Measurements from ENCODE around the gene TEX51.

The TEX51 gene

GRCh38 chr2:126902152-126902835 lies 3.6 kb downstream of the TEX51 start:
- Histone ChIP-seq H3K36me3 (ENCODE audit: control insufficient read depth in 2 of 2, insufficient read depth in 2 of 2, low read length in 2 of 2) (no peaks in the 10 kb centered on the region), H3K27ac (ENCODE audit: low read length) (no peak overlapping the region), H3K9ac (ENCODE audit: low read length in 2 of 2) (no peak overlapping the region), H3K27me3 (ENCODE audit: control insufficient read depth in 1 of 2, insufficient read depth in 2 of 2, low read length in 2 of 2) (no peaks in the 10 kb centered on the region), H3K4me1 (ENCODE audit: control insufficient read depth, insufficient read depth, low read length) (peaks cover 5% of the 10 kb centered on the region), H3K9me3 (ENCODE audit: control insufficient read depth in 2 of 2, low read length in 2 of 2) (no peaks in the 10 kb centered on the region), H3K4me3 (ENCODE audit: low read length in 2 of 2) (no peak overlapping the region)

DNA sequence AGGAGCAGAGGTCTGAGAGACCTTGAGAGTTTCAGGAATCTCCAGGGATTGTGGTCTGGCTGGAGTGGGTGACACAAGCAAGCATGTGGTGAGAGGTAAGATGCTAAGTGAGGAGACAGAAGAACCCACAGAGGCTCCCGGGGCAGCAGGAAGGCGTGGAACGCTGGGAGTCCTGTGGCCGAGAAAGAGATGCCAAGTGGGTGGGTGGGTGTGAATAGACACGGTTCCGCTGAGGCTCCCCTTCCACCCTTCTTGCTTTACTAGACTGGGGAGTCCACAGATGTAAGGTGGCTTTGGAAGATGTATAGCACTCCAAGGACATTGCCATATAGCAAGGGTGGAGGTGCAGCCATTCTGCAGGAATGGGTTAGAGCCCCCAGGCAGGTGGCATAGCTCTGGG lies 4.2 kb downstream of the TEX51 start:
- Histone ChIP-seq H3K4me1 (ENCODE audit: control insufficient read depth, insufficient read depth, low read length) (peaks cover 5% of the 10 kb centered on the region), H3K36me3 (ENCODE audit: control insufficient read depth in 2 of 2, insufficient read depth in 2 of 2, low read length in 2 of 2) (no peaks in the 10 kb centered on the region), H3K27me3 (ENCODE audit: control insufficient read depth in 1 of 2, insufficient read depth in 2 of 2, low read length in 2 of 2) (no peaks in the 10 kb centered on the region), H3K27ac (ENCODE audit: low read length) (no peak overlapping the region), H3K4me3 (ENCODE audit: low read length in 2 of 2) (no peak overlapping the region), H3K9ac (ENCODE audit: low read length in 2 of 2) (no peak overlapping the region), H3K9me3 (ENCODE audit: control insufficient read depth in 2 of 2, low read length in 2 of 2) (no peaks in the 10 kb centered on the region)

DNA sequence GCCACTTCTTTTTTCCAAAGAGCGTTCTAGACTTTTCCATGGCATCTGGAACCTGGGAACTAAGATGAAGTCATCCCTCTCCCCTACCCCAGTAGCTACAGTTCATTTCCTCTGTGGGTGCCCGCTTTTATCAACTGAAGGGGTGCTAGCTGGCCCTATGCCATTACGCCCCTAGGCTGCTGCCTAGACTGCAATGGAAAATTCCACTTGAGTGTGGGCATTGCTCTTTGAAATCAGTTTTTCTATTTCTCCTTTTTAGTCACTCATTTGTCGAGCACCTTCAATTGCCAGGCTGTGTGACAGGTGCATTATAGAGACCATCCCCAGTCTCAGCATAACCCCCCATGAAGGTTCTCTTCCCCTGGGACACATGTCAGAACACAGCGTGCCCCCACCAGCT lies 7.3 kb downstream of the TEX51 start:
- H3K27ac ChIP-seq (ENCODE audit: low read length) = no peak overlapping the region
- H3K36me3 ChIP-seq (ENCODE audit: control insufficient read depth in 2 of 2, insufficient read depth in 2 of 2, low read length in 2 of 2) = no peaks in the 10 kb centered on the region
- no peak overlapping the region for H3K9ac ChIP-seq (ENCODE audit: low read length in 2 of 2)
- H3K27me3 ChIP-seq (ENCODE audit: control insufficient read depth in 1 of 2, insufficient read depth in 2 of 2, low read length in 2 of 2) = no peaks in the 10 kb centered on the region
- no peak overlapping the region for H3K4me3 ChIP-seq (ENCODE audit: low read length in 2 of 2)
- no peaks in the 10 kb centered on the region for H3K9me3 ChIP-seq (ENCODE audit: control insufficient read depth in 2 of 2, low read length in 2 of 2)
- peaks cover 25% of the 10 kb centered on the region for H3K4me1 ChIP-seq (ENCODE audit: control insufficient read depth, insufficient read depth, low read length)

DNA sequence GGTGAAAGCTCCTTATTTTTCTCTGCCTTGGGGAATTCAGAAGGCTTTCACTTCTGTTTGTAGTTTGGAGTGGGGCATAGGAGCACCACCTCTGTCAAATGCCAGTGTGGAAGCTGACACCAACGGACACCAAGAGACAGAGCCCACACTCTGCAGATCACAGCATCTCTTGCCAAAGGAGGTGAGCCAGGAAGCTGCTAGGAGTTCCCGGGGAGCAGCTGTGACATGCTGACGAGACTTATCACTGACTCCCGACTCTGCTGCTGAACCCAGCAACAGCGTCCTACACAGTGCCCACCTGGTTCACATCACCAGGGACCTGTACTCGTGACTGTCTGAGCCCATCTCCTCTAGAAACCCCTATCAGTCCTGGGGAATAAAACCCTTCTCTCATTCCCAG lies 8.1 kb downstream of the TEX51 start:
- Histone ChIP-seq H3K9me3 (ENCODE audit: control insufficient read depth in 2 of 2, low read length in 2 of 2) (no peaks in the 10 kb centered on the region), H3K4me3 (ENCODE audit: low read length in 2 of 2) (no peak overlapping the region), H3K27me3 (ENCODE audit: control insufficient read depth in 1 of 2, insufficient read depth in 2 of 2, low read length in 2 of 2) (no peaks in the 10 kb centered on the region), H3K27ac (ENCODE audit: low read length) (no peak overlapping the region), H3K36me3 (ENCODE audit: control insufficient read depth in 2 of 2, insufficient read depth in 2 of 2, low read length in 2 of 2) (no peaks in the 10 kb centered on the region), H3K9ac (ENCODE audit: low read length in 2 of 2) (no peak overlapping the region), H3K4me1 (ENCODE audit: control insufficient read depth, insufficient read depth, low read length) (peaks cover 25% of the 10 kb centered on the region)

DNA sequence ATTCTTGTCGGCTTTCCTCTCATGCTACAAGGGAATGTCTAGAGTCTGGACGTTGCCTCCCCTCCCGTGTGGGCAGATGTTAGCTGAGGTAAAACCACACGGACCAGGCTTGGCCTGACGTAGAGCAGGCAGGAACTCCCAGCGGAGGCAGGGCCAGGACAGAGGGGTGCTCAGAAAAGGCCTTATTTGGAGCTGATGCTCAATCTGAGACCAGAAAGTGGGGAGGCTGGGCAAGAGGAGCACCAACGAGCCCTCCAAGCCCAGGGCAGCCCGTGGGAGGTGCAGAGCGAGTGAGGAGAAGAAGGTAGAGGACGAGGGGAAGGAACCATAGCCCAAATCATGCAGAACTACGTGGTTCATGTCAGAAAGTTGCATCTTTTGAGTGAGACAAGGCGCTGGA lies 9.0 kb downstream of the TEX51 start:
- no peak overlapping the region for H3K9ac ChIP-seq (ENCODE audit: low read length in 2 of 2)
- H3K36me3 ChIP-seq (ENCODE audit: control insufficient read depth in 2 of 2, insufficient read depth in 2 of 2, low read length in 2 of 2) = no peaks in the 10 kb centered on the region
- H3K27me3 ChIP-seq (ENCODE audit: control insufficient read depth in 1 of 2, insufficient read depth in 2 of 2, low read length in 2 of 2) = no peaks in the 10 kb centered on the region
- no peak overlapping the region for H3K27ac ChIP-seq (ENCODE audit: low read length)
- no peak overlapping the region for H3K4me3 ChIP-seq (ENCODE audit: low read length in 2 of 2)
- no peaks in the 10 kb centered on the region for H3K9me3 ChIP-seq (ENCODE audit: control insufficient read depth in 2 of 2, low read length in 2 of 2)
- H3K4me1 ChIP-seq (ENCODE audit: control insufficient read depth, insufficient read depth, low read length) = peaks cover 20% of the 10 kb centered on the region

GRCh38 chr2:126908721-126909177 lies 10.1 kb downstream of the TEX51 start:
- H3K4me3 ChIP-seq (ENCODE audit: low read length in 2 of 2) = peak overlapping the region; percentile 22 to 27
- H3K27me3 ChIP-seq (ENCODE audit: control insufficient read depth in 1 of 2, insufficient read depth in 2 of 2, low read length in 2 of 2) = no peaks in the 10 kb centered on the region
- no peaks in the 10 kb centered on the region for H3K9me3 ChIP-seq (ENCODE audit: control insufficient read depth in 2 of 2, low read length in 2 of 2)
- H3K4me1 ChIP-seq (ENCODE audit: control insufficient read depth, insufficient read depth, low read length) = peaks cover 20% of the 10 kb centered on the region
- H3K9ac ChIP-seq (ENCODE audit: low read length in 2 of 2) = no peak overlapping the region
- H3K36me3 ChIP-seq (ENCODE audit: control insufficient read depth in 2 of 2, insufficient read depth in 2 of 2, low read length in 2 of 2) = no peaks in the 10 kb centered on the region
- peak overlapping the region; percentile 37 for H3K27ac ChIP-seq (ENCODE audit: low read length)

GRCh38 chr2:126909366-126909765 lies 10.7 kb downstream of the TEX51 start:
- Histone ChIP-seq H3K36me3 (ENCODE audit: control insufficient read depth in 2 of 2, insufficient read depth in 2 of 2, low read length in 2 of 2) (no peaks in the 10 kb centered on the region), H3K27ac (ENCODE audit: low read length) (peak overlapping the region; percentile 37), H3K9me3 (ENCODE audit: control insufficient read depth in 2 of 2, low read length in 2 of 2) (peaks cover 0 to 2% of the 10 kb centered on the region in 2 donors), H3K9ac (ENCODE audit: low read length in 2 of 2) (peak overlapping the region in 1 of 2 donors; percentile 13), H3K4me3 (ENCODE audit: low read length in 2 of 2) (no peak overlapping the region), H3K27me3 (ENCODE audit: control insufficient read depth in 1 of 2, insufficient read depth in 2 of 2, low read length in 2 of 2) (no peaks in the 10 kb centered on the region), H3K4me1 (ENCODE audit: control insufficient read depth, insufficient read depth, low read length) (peaks cover 20% of the 10 kb centered on the region)

GRCh38 chr2:126909781-126910180 lies 11.1 kb downstream of the TEX51 start:
- H3K9ac ChIP-seq (ENCODE audit: low read length in 2 of 2) = peak overlapping the region in 1 of 2 donors; percentile 13
- no peaks in the 10 kb centered on the region for H3K36me3 ChIP-seq (ENCODE audit: control insufficient read depth in 2 of 2, insufficient read depth in 2 of 2, low read length in 2 of 2)
- H3K27me3 ChIP-seq (ENCODE audit: control insufficient read depth in 1 of 2, insufficient read depth in 2 of 2, low read length in 2 of 2) = no peaks in the 10 kb centered on the region
- H3K4me3 ChIP-seq (ENCODE audit: low read length in 2 of 2) = no peak overlapping the region
- peaks cover 20% of the 10 kb centered on the region for H3K4me1 ChIP-seq (ENCODE audit: control insufficient read depth, insufficient read depth, low read length)
- peaks cover 0 to 2% of the 10 kb centered on the region in 2 donors for H3K9me3 ChIP-seq (ENCODE audit: control insufficient read depth in 2 of 2, low read length in 2 of 2)
- H3K27ac ChIP-seq (ENCODE audit: low read length) = no peak overlapping the region

GRCh38 chr2:126910637-126911036 lies 11.9 kb downstream of the TEX51 start:
- H3K9ac ChIP-seq (ENCODE audit: low read length in 2 of 2) = no peak overlapping the region
- H3K9me3 ChIP-seq (ENCODE audit: control insufficient read depth in 2 of 2, low read length in 2 of 2) = peaks cover 0 to 2% of the 10 kb centered on the region in 2 donors
- no peaks in the 10 kb centered on the region for H3K36me3 ChIP-seq (ENCODE audit: control insufficient read depth in 2 of 2, insufficient read depth in 2 of 2, low read length in 2 of 2)
- H3K4me3 ChIP-seq (ENCODE audit: low read length in 2 of 2) = no peak overlapping the region
- peaks cover 0 to 3% of the 10 kb centered on the region in 2 donors for H3K27me3 ChIP-seq (ENCODE audit: control insufficient read depth in 1 of 2, insufficient read depth in 2 of 2, low read length in 2 of 2)
- H3K4me1 ChIP-seq (ENCODE audit: control insufficient read depth, insufficient read depth, low read length) = peaks cover 20% of the 10 kb centered on the region
- H3K27ac ChIP-seq (ENCODE audit: low read length) = no peak overlapping the region

DNA sequence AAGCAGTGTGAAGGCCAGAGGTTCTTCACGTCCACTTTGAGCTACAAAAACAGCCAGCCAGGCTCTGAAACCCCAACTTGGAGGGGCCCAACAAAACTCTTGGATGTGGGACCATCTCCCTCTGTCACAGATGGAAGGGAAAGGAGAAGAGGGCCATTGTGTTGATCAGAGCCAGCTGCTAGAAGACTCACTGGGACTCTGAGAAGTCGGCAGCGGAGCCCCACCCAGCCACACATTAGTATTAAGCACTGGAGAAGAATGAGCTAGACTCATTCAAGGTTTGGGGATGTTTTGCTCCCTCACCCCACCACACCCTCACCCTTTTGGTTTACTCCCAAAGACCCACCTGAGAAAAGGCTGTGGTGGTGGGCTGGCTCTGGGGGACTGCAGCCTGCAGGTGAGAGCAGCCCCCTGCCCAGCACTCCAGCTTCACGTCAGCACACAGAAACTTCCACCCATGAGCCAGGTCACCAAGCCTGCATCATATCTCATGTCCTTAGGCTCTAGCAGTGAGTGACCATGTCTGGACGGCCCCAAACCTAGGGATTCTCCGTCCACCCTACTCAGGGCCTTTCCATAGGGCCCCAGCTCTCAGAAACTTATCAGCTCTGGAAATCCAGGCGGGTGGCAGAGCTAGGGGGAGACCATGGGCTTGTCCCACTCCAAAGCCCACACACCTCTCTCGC lies 12.6 kb downstream of the TEX51 start:
- H3K9ac ChIP-seq (ENCODE audit: low read length in 2 of 2) = no peak overlapping the region
- peaks cover 0 to 2% of the 10 kb centered on the region in 2 donors for H3K9me3 ChIP-seq (ENCODE audit: control insufficient read depth in 2 of 2, low read length in 2 of 2)
- no peak overlapping the region for H3K27ac ChIP-seq (ENCODE audit: low read length)
- peaks cover 0 to 3% of the 10 kb centered on the region in 2 donors for H3K27me3 ChIP-seq (ENCODE audit: control insufficient read depth in 1 of 2, insufficient read depth in 2 of 2, low read length in 2 of 2)
- H3K36me3 ChIP-seq (ENCODE audit: control insufficient read depth in 2 of 2, insufficient read depth in 2 of 2, low read length in 2 of 2) = no peaks in the 10 kb centered on the region
- H3K4me1 ChIP-seq (ENCODE audit: control insufficient read depth, insufficient read depth, low read length) = peaks cover 20% of the 10 kb centered on the region
- H3K4me3 ChIP-seq (ENCODE audit: low read length in 2 of 2) = no peak overlapping the region

GRCh38 chr2:126912201-126912600 lies 13.5 kb downstream of the TEX51 start:
- peaks cover 0 to 3% of the 10 kb centered on the region in 2 donors for H3K27me3 ChIP-seq (ENCODE audit: control insufficient read depth in 1 of 2, insufficient read depth in 2 of 2, low read length in 2 of 2)
- no peak overlapping the region for H3K9ac ChIP-seq (ENCODE audit: low read length in 2 of 2)
- H3K9me3 ChIP-seq (ENCODE audit: control insufficient read depth in 2 of 2, low read length in 2 of 2) = peaks cover 0 to 2% of the 10 kb centered on the region in 2 donors

More at GRCh38 chr2:126912201-126912600, 13.5 kb downstream of the TEX51 start:
- H3K27ac ChIP-seq (ENCODE audit: low read length) = no peak overlapping the region
- no peak overlapping the region for H3K4me3 ChIP-seq (ENCODE audit: low read length in 2 of 2)
- no peaks in the 10 kb centered on the region for H3K36me3 ChIP-seq (ENCODE audit: control insufficient read depth in 2 of 2, insufficient read depth in 2 of 2, low read length in 2 of 2)
- peaks cover 20% of the 10 kb centered on the region for H3K4me1 ChIP-seq (ENCODE audit: control insufficient read depth, insufficient read depth, low read length)

All from stomach smooth muscle (tissue), 2 donors.